ENCODE measurements around the gene ZNF335.
"Not testable (repeated sequence)": the region's sequence is repeated elsewhere in the genome, so short reads cannot be mapped to it uniquely, and the experiment has no call there.

Gene ZNF335

GRCh38 chr20:45909336-45909808 is 62.6 kb downstream of the ZNF335 start:
- DNase-seq (ENCODE audit: low read depth): no peak

- DNase-seq (ENCODE audit: low read depth): no peak
These were observed 63.9 kb downstream of the ZNF335 start for GRCh38 chr20:45908084-45908483.

GRCh38 chr20:45907219-45907948 is 64.6 kb downstream of the ZNF335 start:
- DNase-seq (ENCODE audit: low read depth): no peak

- DNase-seq (ENCODE audit: low read depth): no peak
These were observed 66.4 kb downstream of the ZNF335 start for GRCh38 chr20:45905505-45906079.

- DNase-seq (ENCODE audit: low read depth): no peak
These were observed 67.2 kb downstream of the ZNF335 start for GRCh38 chr20:45904583-45905504.

GRCh38 chr20:45902199-45902701 is 69.8 kb downstream of the ZNF335 start:
- DNase-seq (ENCODE audit: low read depth): no peak

- not testable (repeated sequence) for DNase-seq (ENCODE audit: low read depth)
These were observed 70.7 kb downstream of the ZNF335 start for GRCh38 chr20:45901332-45901731.

GRCh38 chr20:45899046-45899835 is 72.8 kb downstream of the ZNF335 start:
- DNase-seq (ENCODE audit: low read depth): no peak
